ENCODE data around the gene VPS4B.

DNA sequence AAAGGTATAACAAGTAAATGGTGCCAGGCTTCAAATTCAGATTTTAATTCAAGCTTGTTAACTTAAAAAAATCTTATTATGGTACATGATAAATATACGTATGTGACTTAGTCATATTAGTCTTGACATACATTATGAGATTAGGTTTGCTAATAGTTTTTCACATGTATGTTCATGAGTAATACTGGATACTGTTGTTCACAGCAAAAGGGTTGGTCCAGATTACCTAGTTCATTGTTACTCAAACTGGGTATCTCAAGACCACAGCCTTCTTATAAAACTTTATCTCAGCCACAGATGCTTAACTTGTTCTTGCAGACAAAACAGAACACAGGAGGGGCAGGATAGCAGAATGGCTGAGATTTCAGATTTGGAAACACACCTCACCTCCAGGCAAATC, 26.8 kb downstream of the VPS4B start:
- TF ChIP-seq, protein P1, sequence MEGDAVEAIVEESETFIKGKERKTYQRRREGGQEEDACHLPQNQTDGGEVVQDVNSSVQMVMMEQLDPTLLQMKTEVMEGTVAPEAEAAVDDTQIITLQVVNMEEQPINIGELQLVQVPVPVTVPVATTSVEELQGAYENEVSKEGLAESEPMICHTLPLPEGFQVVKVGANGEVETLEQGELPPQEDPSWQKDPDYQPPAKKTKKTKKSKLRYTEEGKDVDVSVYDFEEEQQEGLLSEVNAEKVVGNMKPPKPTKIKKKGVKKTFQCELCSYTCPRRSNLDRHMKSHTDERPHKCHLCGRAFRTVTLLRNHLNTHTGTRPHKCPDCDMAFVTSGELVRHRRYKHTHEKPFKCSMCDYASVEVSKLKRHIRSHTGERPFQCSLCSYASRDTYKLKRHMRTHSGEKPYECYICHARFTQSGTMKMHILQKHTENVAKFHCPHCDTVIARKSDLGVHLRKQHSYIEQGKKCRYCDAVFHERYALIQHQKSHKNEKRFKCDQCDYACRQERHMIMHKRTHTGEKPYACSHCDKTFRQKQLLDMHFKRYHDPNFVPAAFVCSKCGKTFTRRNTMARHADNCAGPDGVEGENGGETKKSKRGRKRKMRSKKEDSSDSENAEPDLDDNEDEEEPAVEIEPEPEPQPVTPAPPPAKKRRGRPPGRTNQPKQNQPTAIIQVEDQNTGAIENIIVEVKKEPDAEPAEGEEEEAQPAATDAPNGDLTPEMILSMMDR (conservative IDR thresholded peaks at IDR 0.05; ENCODE audit: low read depth, low read length) = no peak
- no peak for TF ChIP-seq EZH2 (IDR thresholded peaks at IDR 0.05; ENCODE audit: low read length, unreplicated experiment)

Data from PC-3 (cell line).